Neural cell (in vitro differentiated cells): ENCODE results near the gene MDM1.

Experiments
- CTCF ChIP-seq: fragments of 450-650 bp; IDR thresholded peaks from 2 replicates; pipeline ENCODE4 v1.5.1; 2014; ENCODE audit warnings: antibody characterized with exemption, mild to moderate bottlenecking, moderate library complexity; ENCODE audit not compliant: poor library complexity, severe bottlenecking
- EP300 ChIP-seq: fragments of 450-650 bp; conservative IDR thresholded peaks from 2 replicates; pipeline ENCODE4 v1.6.1; 2014; ENCODE audit warnings: antibody characterized with exemption, mild to moderate bottlenecking, moderate library complexity; ENCODE audit not compliant: poor library complexity, severe bottlenecking
- POLR2AphosphoS5 ChIP-seq: IDR thresholded peaks from 2 replicates; pipeline ENCODE4 v1.6.1; 2012
- RAD21 ChIP-seq: fragments of 450-650 bp; conservative IDR thresholded peaks from 2 replicates; pipeline ENCODE4 v1.6.1; 2014; ENCODE audit warnings: antibody characterized with exemption, mild to moderate bottlenecking, moderate library complexity
- SMC3 ChIP-seq: fragments of 450-650 bp; conservative IDR thresholded peaks from 2 replicates; pipeline ENCODE4 v1.6.1; 2014; ENCODE audit warnings: antibody characterized with exemption, mild to moderate bottlenecking, moderate library complexity; ENCODE audit not compliant: poor library complexity
- TAF1 ChIP-seq: IDR thresholded peaks from 2 replicates; pipeline ENCODE4 v1.6.1; 2012; ENCODE audit warnings: low read depth

- TF ChIP-seq CTCF (no peak), SMC3 (no peak), POLR2AphosphoS5 (no peak), TAF1 (no peak), RAD21 (no peak), EP300 (no peak)
Observed at GRCh38 chr12:68279227-68280054, 52.7 kb downstream of the MDM1 start.
